Measurements from ENCODE around the gene AOPEP. TPM values are rescaled to one million over a fixed set of nuclear protein-coding genes. Genes with fewer than 3 reads are reported as not detected.

The AOPEP gene
- total RNA-seq, 1 donor from 2014 or later: 180 TPM

- intact Hi-C loops (cut with DNase I): no loop called here
- ATAC-seq (no peak), DNase-seq (ENCODE audit: missing footprints) (no peak)
Measured at GRCh38 chr9:94801681-94802080, 75.2 kb downstream of the AOPEP start.

GRCh38 chr9:94802251-94802650, 75.8 kb downstream of the AOPEP start:
- ATAC-seq (no peak), DNase-seq (ENCODE audit: missing footprints) (no peak)
- intact Hi-C loops (cut with DNase I): no loop called here

- intact Hi-C loops (cut with DNase I): no loop called here
- ATAC-seq (no peak), DNase-seq (ENCODE audit: missing footprints) (no peak)
Measured at GRCh38 chr9:94802793-94803192, 76.3 kb downstream of the AOPEP start.

- ATAC-seq (no peak), DNase-seq (ENCODE audit: missing footprints) (no peak)
- intact Hi-C loops (cut with DNase I): no loop called here
Measured at GRCh38 chr9:94804316-94804715, 77.8 kb downstream of the AOPEP start.

GRCh38 chr9:94805051-94805489, 78.6 kb downstream of the AOPEP start:
- intact Hi-C loops (cut with DNase I): no loop called here
- DNase-seq (ENCODE audit: missing footprints): no peak
- no peak for ATAC-seq

GRCh38 chr9:94805585-94805984, 79.1 kb downstream of the AOPEP start:
- no peak for DNase-seq (ENCODE audit: missing footprints)
- intact Hi-C loops (cut with DNase I): no loop called here
- ATAC-seq: peak; percentile 56

GRCh38 chr9:94806307-94806893, 79.9 kb downstream of the AOPEP start:
- intact Hi-C loops (cut with DNase I): no loop called here
- no peak for ATAC-seq
- DNase-seq (ENCODE audit: missing footprints): no peak

- intact Hi-C loops (cut with DNase I): no loop called here
- no peak for ATAC-seq
- no peak for DNase-seq (ENCODE audit: missing footprints)
Measured at GRCh38 chr9:94807556-94807955, 81.1 kb downstream of the AOPEP start.

GRCh38 chr9:94808926-94809700, 82.6 kb downstream of the AOPEP start:
- ATAC-seq (no peak), DNase-seq (ENCODE audit: missing footprints) (no peak)
- intact Hi-C loops (cut with DNase I): no loop called here

GRCh38 chr9:94809778-94810177, 83.3 kb downstream of the AOPEP start:
- intact Hi-C loops (cut with DNase I): loop anchor here (5.0 kb wide), 1 partner anchor 58 kb away; no protein-coding TSS in a partner anchor
- DNase-seq (ENCODE audit: missing footprints) (no peak), ATAC-seq (no peak)

GRCh38 chr9:94811074-94811473, 84.6 kb downstream of the AOPEP start:
- DNase-seq (ENCODE audit: missing footprints) (no peak), ATAC-seq (no peak)
- intact Hi-C loops (cut with DNase I): loop anchor here (5.0 kb wide), 1 partner anchor 56 kb away; no protein-coding TSS in a partner anchor

GRCh38 chr9:94812343-94812742, 85.8 kb downstream of the AOPEP start:
- ATAC-seq (peak; percentile 42), DNase-seq (ENCODE audit: missing footprints) (no peak)
- intact Hi-C loops (cut with DNase I): loop anchor here (5.0 kb wide), 1 partner anchor 55 kb away; no protein-coding TSS in a partner anchor

GRCh38 chr9:94813379-94813778, 86.9 kb downstream of the AOPEP start:
- intact Hi-C loops (cut with DNase I): loop anchor here (5.0 kb wide), 1 partner anchor 54 kb away; no protein-coding TSS in a partner anchor
- ATAC-seq: no peak
- DNase-seq (ENCODE audit: missing footprints): no peak

- intact Hi-C loops (cut with DNase I): no loop called here
- DNase-seq (ENCODE audit: missing footprints) (no peak), ATAC-seq (peak; percentile 18)
Measured at GRCh38 chr9:94817291-94818177, 91.0 kb downstream of the AOPEP start.

- no peak for DNase-seq (ENCODE audit: missing footprints)
- no peak for ATAC-seq
- intact Hi-C loops (cut with DNase I): no loop called here
Measured at GRCh38 chr9:94818178-94818541, 91.7 kb downstream of the AOPEP start.

- DNase-seq (ENCODE audit: missing footprints) (no peak), ATAC-seq (peak; percentile 73)
- intact Hi-C loops (cut with DNase I): no loop called here
Measured at GRCh38 chr9:94819161-94819687, 92.7 kb downstream of the AOPEP start.

- ATAC-seq: no peak
- intact Hi-C loops (cut with DNase I): no loop called here
- DNase-seq (ENCODE audit: missing footprints): no peak
Measured at GRCh38 chr9:94821098-94821887, 94.8 kb downstream of the AOPEP start.

GRCh38 chr9:94822273-94822672, 95.8 kb downstream of the AOPEP start:
- no peak for ATAC-seq
- intact Hi-C loops (cut with DNase I): no loop called here
- no peak for DNase-seq (ENCODE audit: missing footprints)

All from Right ventricle myocardium inferior (tissue), 1 donor.